ENCODE results near the gene PPP1R9B.

Gene PPP1R9B

GRCh38 chr17:50163843-50164696 is 13.6 kb upstream of the PPP1R9B start:
- TF ChIP-seq CTCF (IDR thresholded peaks at IDR 0.05), result no peak
- Histone ChIP-seq H3K27ac (peak overlapping the region in 1 of 2 donors; percentile 14), H3K4me3 (no peak overlapping the region)
- DNase-seq (ENCODE audit: low spot score), result no peak

- no peak for DNase-seq (ENCODE audit: low spot score)
- no peak overlapping the region for H3K4me3 ChIP-seq
- H3K27ac ChIP-seq, result no peak overlapping the region
- TF ChIP-seq CTCF (IDR thresholded peaks at IDR 0.05), result no peak
Measured at GRCh38 chr17:50162466-50163254, 12.2 kb upstream of the PPP1R9B start.

GRCh38 chr17:50161911-50162288 is 11.4 kb upstream of the PPP1R9B start:
- H3K27ac ChIP-seq, result peak overlapping the region; percentile 84 to 91
- DNase-seq (ENCODE audit: low spot score), result no peak
- no peak for TF ChIP-seq CTCF (IDR thresholded peaks at IDR 0.05)
- H3K4me3 ChIP-seq, result peak overlapping the region; percentile 79

GRCh38 chr17:50161023-50161910 is 10.8 kb upstream of the PPP1R9B start:
- H3K27ac ChIP-seq, result peak overlapping the region; percentile 84 to 91
- peak; percentile 96 for DNase-seq (ENCODE audit: low spot score)
- peak overlapping the region; percentile 79 for H3K4me3 ChIP-seq
- peak; percentile 69 for TF ChIP-seq CTCF (IDR thresholded peaks at IDR 0.05)

- peak overlapping the region; percentile 32 to 33 for H3K27ac ChIP-seq
- no peak for TF ChIP-seq CTCF (IDR thresholded peaks at IDR 0.05)
- no peak for DNase-seq (ENCODE audit: low spot score)
- no peak overlapping the region for H3K4me3 ChIP-seq
Measured at GRCh38 chr17:50157891-50158290, 7.4 kb upstream of the PPP1R9B start.

GRCh38 chr17:50155115-50155819 is 4.8 kb upstream of the PPP1R9B start:
- peak overlapping the region; percentile 42 for H3K4me3 ChIP-seq
- H3K27ac ChIP-seq, result peak overlapping the region; percentile 85 to 94
- no peak for DNase-seq (ENCODE audit: low spot score)
- TF ChIP-seq CTCF (IDR thresholded peaks at IDR 0.05), result no peak
